DMS153 treated with DMSO at 0.1 percent for 48 hours (cell line): ENCODE data around the gene CNOT1.
"Not testable (repeated sequence)": the region's sequence is repeated elsewhere in the genome, so short reads cannot be mapped to it uniquely, and the experiment has no call there.

Source experiments
- DNase-seq: peaks from one replicate; lab custom pipeline; 2025; ENCODE audit not compliant: unreplicated experiment; lab: John Stamatoyannopoulos, UW

Gene CNOT1

DNA sequence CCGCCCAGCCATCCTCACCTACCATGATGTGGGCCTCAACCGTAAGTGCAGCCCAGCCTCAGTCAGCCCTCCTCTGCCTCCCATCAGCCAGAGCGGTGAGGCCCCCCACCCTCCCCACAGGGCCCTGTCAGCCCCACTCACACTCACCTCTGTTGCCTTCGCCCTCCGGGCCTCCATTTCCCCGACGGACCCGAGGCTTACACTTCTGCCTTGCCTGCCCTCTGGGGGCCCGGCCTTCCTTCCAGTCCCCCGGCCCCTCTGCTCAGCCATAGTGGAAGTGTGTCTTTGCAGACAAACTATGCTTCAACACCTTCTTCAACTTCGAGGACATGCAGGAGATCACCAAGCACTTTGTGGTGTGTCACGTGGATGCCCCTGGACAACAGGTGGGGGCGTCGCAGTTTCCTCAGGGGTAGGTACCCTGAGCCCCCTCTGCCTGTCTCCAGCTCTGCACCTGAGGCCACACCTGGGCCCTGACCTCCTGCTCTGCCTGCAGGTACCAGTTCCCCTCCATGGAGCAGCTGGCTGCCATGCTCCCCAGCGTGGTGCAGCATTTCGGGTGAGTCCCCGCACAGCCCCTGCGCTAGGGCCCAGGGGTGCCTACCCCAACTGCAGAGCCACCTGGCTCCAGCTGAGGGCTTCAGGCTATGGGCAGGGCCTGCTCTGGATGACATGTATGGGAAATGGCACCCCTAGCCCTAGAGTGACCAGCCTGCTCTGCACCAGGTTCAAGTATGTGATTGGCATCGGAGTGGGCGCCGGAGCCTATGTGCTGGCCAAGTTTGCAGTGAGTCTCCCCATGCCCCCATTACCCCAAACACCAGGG, 125.5 kb downstream of the CNOT1 start:
- no peak for DNase-seq

DNA sequence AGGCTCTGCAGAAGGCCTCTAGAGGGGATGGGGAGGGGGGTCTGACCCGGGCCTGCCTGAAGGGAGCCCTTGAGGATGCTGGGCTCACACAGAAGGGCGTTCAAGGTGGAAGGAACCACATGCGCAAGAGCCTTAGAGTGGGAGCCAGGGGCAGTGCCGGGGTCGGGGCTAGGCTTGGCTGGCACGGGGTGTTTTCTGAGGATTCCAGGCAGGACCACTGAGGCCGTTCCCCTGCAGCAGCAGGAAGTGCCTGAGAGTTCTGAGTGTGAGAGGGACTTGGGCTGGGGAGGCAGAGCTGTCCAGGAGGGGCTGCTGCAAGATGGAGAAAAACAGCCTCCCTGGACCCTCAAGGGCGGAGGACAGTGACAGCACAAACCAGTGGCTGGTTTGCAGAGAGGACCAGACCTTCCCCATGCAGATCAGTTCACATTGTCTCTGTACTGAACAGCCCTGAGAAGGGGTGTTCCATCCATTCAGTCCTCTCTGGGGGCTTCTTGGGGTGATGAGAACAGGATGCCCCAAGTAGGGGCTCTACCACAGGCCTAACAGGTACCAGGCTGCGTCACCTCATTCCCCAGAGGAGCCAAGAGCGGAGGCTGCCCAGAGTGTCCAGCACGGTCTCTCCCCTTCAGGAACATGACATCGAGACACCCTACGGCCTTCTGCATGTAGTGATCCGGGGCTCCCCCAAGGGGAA, 126.3 kb downstream of the CNOT1 start:
- DNase-seq: no peak

DNA sequence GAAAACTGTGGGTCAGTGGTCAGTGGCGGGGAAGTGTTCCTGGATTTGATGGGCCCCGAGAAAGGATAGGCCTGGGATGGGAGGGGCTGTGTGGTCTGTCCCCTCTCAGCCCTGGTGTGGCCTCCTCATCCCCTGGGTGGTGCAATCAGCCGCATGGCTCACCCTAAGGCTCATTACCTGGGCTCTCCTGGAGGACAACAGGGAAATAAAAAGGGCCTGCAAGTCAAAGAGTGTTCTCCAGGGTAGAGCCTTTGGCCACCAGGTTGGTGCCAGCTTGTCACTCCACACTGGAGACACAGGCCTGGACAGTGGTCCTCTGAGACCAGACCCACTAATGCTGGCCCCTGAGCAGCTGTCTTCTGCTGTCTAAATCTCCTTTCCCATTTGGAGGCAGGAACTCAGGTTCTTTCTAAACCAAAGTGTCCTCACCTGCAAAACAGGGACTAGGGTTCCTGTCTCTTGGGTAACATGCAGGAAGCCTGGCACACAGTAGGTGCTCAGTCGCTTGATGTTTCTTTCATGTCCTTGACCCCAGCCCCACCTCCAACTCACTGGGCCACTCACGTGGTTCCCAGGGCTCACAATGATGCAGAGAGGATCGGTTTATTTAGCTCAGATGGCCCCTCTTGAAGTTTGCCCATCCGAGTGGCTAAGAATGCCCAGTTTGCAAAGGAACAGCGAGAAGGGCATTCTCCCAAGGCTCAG, 127.3 kb downstream of the CNOT1 start:
- no peak for DNase-seq

DNA sequence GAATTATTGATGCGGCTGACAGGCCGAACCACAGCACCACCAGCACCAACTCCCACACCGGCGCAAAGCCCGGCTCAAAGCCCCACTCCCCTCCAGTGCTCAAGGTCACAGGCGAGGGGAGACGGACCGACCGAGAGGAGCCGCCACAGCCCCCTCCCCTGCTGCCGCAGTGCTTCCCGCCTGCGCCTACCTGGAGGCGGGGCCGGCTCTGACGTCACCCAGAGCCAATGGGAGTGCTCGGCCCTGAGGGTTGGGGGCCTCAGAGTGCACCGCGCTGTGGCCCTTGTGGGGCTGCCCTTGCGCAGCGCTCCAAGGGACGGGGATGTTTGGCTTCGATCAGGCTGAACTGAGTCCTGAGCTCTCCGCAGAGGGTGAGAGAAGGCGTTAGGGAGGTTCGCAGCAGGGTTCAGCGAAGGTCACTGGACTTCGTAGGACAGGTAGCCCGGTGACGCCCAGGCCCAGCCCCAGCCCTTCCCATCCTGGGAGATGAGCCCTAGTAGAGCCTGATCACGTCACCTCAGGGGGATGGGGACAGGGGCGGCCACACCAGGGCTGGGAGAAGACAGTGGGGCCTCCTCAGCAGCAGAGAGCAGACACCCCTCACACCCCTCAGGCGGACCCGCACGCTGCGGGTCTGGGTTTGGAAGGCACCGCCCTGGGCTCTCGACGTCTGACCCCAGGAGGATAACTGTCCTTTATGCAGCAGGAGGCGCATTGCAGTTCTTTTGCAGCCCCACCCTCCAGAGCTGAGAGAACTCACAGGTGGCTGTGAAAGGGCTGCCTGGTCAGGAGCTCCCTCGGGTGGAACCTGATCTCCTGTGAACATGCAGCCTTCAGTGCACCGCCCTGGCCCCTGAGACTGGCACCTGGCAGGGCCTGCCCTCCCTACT, 128.1 kb downstream of the CNOT1 start:
- DNase-seq: no peak

DNA sequence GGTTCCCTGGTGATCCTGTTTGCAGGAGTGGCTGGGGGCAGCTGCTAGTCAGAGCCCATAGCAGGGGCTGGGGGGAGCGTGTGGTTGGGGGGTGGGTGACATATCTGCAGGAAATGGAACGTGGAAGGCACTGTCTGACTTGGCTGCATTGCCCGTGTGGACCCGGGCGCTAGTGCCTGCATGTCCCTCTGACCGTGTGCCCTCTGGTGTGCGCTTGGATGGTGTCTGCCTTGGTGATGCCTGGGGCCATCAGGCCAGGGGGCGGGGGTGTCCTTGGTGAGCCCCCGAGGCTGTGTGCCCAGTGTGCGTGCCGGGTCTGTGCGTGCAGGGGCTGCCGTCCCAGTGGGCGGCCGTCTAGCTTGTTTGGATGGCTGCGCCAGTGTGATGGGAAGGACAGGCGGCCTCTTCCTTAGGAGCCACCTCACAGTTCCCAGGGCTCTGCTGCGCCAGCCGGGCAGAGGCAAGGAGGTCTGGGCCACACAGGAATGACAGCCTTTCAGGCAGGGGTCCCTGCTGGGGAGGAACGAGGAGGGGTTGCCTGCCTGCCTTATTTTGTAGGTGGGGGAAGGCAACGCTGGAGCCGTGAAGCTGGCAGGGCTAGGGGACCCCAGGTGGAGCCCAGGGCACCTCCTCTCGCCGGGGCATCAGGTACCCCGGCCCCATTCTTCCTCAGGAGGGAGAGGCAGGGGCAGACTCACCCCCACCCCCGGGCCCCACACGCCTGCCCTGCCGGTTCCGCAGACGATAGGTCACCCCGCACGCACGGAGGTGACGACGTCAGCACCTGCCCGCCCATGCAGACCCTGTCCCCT, 129.0 kb downstream of the CNOT1 start:
- no peak for DNase-seq

DNA sequence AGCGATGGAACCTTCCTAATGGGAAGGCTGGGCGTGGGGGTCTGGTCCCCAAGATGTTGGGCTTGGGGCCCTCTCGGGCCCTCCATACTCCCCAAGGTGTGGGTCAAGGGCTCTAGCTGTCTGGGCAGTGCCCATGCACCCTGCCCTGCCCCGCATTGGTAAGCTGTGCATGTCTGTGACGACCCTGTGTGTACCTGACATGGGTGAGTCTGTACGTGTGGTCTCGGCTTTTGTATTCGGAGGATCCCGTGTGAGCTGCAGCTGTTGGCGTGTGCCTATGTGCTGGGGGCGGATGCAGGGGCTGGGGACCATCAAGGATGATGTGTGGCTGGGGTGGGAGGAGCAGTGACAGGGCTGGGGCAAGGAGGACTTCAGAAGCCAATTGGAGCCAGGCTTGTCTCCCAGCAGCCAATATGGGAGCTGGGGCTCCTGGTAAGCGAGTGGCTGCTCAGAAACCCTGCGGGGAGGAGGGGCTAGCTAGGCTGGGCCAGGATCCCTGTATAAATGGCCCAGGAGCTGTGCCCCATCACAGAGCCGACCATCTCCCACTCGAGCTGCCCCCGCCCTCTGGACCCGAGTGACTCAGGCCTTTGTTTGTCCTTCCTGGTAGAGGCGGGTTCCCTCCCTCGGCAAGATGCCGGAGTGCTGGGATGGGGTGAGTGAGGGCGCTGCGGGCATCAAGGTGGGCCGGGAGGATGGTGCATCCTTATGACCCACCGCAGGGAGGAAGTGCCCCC, 129.8 kb downstream of the CNOT1 start, which contains the start of gene NDRG4:
TSS of gene NDRG4 (plus strand) at position 529 of the 737 bp plus-strand sequence. CDS start at position 635, 106 bp downstream.
- no peak for DNase-seq

DNA sequence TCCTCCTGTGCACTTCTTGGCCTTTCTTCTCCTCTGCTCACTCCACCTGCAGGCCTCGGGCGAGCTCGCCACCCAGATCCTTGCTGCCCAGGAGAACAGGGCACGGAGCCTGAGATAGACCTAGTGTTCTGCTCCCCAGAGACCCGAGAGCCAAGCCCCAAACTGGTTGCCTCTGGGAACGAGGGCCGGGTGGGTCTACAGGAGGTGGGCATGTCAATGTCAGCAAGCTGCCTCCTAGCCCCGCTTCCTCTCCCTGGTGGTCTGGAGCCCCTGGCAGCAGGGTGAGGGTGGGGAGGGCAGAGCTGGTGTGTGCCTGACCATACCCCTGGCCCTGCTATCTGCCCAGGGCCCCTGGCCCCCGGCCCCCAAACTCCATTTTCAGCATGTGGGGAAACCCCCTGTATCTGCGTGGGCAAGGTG, 130.5 kb downstream of the CNOT1 start:
- no peak for DNase-seq

DNA sequence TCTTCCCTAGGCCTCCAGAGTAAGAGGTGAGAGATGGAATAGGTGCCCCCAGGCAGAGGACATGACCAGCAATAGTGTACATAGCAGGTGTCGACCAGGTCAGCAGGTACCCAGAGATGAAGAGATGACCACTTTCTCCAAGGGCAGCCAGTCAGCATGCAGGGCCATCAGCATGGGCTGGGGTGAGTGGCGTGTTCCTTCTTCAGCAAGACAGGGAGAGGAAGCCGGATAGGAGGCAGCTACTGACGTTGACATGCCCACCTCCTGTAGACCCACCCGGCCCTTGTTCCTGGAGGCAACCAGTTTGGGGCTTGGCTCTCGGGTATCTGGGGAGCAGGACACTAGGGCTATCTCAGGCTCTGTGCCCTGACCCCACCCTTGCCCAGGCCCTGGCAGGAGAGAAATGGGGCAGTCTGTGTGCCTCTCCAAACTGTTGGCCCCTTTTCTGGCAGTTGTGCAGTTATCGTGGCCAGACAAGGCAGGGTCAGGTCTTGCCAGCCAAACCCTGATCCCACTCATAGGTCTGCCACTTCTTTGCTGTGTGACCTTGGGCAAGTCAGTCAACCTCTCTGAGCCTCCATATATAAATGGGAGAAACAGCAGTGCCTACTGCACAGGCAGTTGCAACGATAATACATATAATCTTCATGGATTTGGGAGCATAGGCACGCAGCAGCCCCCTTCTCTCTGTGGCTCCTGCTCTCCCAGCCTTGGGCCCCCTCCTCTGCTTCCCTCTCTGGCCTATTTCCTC, 131.1 kb downstream of the CNOT1 start:
- no peak for DNase-seq

DNA sequence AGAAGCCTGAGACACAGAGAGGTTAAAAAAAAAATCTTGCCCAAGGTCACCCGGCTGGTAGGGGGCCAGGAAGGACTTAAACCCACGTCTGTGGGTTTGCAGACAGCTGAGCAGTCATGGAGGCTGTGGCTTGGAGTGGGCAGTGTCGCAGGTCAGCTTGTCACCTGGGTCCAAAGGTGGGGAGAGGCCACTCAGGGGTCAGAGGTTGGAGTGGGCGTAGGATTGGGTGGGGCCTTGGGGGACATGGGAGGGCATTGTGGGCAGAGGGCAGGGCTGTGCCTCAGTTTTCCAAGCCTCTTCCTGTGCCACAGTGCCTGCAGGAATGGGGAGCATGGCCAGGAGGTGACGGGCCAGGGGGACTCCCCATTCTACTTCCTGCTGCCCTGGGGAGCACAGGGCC, 131.7 kb downstream of the CNOT1 start:
- DNase-seq: no peak

DNA sequence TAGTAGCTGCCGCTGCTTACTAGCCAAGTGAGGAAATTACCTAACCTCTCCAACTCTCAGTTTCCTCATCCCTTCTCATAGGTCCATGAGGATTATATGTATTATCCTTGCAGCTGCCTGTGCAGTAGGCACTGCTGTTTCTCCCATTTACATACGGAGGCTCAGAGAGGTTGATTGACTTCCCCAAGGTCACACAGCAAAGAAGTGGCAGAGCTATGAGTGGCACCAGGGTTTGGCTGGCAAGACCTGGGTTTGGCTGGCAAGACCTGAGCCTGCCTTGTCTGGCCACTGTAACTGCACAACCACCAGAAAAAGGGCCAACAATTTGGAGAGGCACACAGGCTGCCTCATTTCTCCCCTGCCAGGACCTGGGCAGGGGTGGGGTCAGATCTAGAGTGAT, 132.2 kb downstream of the CNOT1 start:
- no peak for DNase-seq

DNA sequence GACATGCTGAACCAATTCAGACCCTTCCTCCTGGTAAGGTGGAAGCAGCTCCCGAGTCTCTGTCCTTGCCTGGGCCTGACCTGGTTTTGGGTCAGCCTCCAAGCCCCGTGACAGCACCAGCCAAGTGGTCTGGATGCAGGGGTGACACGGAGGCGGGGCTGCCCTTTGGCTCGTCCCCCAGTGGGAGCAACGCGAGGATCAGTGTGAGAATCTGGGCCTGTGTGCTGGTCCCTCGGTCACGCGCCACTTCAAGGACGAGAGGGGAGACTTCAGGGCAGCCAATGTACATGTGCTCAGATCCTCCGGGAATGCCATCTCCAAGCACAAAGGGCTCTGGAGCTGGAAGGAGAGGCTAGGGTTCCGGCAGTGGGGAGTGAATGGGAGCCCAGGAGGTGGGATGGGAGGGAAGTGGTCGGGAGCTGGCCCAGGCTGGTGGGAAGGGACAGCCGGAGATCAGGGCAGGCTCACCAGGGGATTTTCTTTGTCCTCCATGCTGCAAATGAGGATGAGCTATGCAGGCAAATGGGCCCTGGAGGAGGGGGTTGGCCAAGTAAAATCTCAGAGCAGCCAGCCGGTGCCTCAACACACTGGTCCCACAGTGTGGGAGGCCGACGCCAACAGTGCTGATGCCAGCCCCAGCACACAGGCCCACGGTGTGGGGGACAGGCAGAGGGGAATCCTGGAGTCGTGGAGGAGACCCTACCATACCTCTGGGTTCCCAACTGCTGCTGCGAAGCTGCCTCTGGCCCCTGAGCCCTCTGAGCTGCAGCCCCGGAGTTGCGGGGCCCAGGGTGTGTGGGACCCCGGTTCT, 133.9 kb downstream of the CNOT1 start:
- DNase-seq: no peak

DNA sequence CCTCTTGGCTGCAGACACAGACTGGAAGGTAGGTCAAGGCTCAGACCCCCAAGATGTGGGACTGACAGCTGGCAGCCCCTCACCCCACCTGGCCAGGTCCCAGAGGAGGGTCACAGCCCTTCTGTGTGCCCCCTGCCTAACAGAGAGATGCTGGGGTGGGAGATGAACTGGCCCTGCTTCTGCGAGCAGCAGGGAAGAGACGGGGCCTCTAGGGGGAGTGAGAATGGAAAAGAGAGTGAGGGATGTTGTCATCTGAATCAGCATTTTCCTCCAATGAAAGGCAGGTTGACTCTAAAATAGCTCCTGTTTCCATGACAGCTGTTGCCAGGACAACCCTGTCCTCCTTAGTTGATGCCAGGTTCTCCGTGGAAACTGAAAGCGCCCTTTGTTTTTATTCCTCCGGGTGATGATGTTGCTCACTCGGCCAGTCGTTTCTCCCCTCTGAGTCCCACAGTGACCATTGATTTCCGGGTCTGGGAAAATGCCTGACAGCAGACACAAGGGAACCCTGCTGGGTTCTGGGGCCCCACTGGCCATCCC, 134.6 kb downstream of the CNOT1 start:
- DNase-seq: peak; percentile 41

DNA sequence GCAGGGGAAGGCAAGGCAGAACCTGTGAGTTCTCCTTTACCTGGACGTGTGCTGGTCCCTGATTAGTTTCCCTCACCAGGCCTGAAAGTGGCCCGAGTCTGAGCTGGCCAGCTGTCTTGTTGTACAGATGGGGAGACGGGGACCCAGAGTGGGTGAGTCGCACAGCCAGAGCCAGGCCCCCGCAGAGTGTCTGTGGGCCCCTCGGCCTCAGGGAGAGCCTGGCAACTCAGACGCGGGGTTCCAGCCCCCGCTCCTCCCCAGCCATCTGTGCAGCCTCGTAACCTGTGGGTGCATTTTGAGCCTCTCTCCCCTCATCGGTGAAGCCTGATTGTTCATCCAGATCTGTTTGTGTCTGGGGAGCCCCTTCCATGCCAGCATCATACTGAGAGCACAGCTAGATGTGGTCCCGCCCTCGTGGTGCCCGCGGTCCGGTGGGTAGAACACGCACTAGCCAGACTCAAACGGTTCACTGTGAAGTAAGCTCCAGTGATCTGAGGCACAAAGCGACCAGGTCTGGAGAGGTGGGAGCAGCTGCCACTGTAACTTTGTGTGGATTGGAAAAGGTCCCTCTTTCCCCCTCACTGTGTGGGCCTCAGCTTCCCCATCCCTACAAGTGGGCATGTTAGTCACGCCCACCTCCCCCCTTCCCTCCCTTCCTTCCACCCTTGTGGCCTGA, 135.7 kb downstream of the CNOT1 start:
- no peak for DNase-seq

DNA sequence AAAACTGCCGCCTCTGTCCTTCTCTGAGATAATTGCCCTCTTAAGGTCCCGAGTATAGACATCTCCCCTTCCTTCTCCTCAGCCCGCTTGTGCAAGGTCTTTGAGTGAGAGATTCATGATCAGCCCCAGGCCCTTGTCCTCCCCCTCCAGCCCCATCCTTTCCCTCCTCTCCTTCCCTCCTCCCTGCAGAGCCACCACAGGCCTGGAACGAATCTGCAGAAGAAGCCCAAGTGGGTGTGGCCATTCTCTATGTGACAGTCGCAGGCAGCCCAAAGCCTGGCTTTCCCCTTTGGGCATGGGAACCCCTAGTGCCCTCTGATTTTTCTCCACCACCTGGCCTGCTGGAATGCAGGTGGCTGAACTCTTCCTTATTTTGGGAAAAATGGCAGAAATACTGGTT, 136.9 kb downstream of the CNOT1 start:
- no peak for DNase-seq

DNA sequence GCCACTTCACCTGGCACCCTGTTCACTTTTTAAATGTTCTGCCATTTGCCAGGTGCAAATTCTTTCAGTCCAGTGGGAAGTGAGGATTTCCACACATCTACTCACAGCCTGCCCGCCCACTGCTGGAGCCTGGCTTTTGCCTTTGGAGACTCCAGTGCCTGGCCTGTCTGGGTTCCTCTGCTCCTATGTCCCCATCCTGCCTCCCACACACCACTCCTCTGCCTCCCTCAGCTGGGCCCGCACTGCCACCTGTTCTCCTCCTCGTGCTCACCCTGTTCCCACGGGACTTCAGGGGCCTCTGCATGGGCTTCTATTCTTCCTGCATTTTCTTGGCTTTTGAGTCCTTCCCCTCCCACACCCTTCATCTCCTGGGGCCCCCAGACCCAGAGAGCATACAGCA, 137.6 kb downstream of the CNOT1 start:
- no peak for DNase-seq

DNA sequence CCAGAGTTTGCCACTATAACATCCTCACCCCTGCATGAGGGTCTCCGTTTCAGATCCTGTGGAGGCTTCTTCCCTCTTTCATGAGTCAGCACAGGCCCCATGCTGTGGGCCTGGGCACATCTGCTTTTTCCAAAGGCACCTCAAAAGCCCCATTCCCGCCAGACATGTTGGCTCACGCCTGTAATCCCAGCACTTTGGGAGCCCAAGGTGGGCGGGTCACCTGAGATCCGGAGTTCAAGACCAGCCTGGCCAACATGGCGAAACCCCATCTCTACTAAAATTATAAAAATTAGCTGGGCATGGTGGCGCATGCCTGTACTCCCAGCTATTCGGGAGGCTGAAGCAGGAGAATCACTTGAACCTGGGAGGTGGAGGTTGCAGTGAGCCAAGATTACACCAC, 139.1 kb downstream of the CNOT1 start:
- not testable (repeated sequence) for DNase-seq

DNA sequence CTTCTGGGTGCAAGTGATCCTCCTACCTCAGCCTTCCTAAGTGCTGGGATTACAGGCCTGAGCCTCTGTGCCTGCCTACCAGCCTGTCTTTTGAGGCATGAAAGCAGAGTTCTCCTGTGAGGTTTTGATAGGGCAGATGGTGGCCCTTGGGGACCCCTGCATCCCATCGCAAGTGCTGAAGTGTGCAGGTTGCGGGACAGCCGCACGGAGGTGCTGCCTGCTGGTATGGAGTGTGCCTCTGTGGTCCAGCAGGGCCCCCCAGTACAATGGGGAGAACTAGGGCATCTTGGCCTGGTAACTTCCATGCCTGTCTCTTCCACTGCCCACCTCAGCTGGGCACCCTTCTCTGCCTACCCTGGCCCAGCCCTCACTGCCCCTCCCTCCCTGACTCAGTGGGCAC, 139.6 kb downstream of the CNOT1 start:
- no peak for DNase-seq
